Stimulated activated CD4-positive, alpha-beta T cell treated with anti-CD3 and anti-CD28 coated beads, Interleukin-2, amount 100 ng/mL, for 4 hours (primary cell): ENCODE results near the gene ASB18.

Experiments used
- DNase-seq: peaks from one replicate; pipeline ENCODE4 v3.0.0-alpha.2; 2020; ENCODE audit warnings: low read depth

ASB18 gene

GRCh38 chr2:236205867-236206645 is 58.1 kb downstream of the ASB18 start:
- no peak for DNase-seq

- DNase-seq = no peak
Observed at GRCh38 chr2:236204953-236205352, 59.3 kb downstream of the ASB18 start.

- DNase-seq = no peak
Observed at GRCh38 chr2:236200378-236200777, 63.8 kb downstream of the ASB18 start.

GRCh38 chr2:236196366-236196765 is 67.8 kb downstream of the ASB18 start:
- DNase-seq = no peak

- no peak for DNase-seq
Observed at GRCh38 chr2:236195726-236196125, 68.5 kb downstream of the ASB18 start.

- no peak for DNase-seq
Observed at GRCh38 chr2:236194786-236195185, 69.4 kb downstream of the ASB18 start.

- DNase-seq = no peak
Observed at GRCh38 chr2:236193026-236193425, 71.2 kb downstream of the ASB18 start.

- DNase-seq = no peak
Observed at GRCh38 chr2:236190674-236191073, 73.5 kb downstream of the ASB18 start.

GRCh38 chr2:236184701-236185100 is 79.5 kb downstream of the ASB18 start:
- DNase-seq = no peak

- DNase-seq = no peak
Observed at GRCh38 chr2:236180831-236181453, 83.3 kb downstream of the ASB18 start.

GRCh38 chr2:236180076-236180816 is 84.0 kb downstream of the ASB18 start:
- DNase-seq = no peak

- no peak for DNase-seq
Observed at GRCh38 chr2:236179236-236180075, 84.8 kb downstream of the ASB18 start.

GRCh38 chr2:236178890-236179235 is 85.3 kb downstream of the ASB18 start:
- DNase-seq = no peak

- DNase-seq = no peak
Observed at GRCh38 chr2:236177967-236178889, 86.0 kb downstream of the ASB18 start.

- DNase-seq = no peak
Observed at GRCh38 chr2:236177604-236177966, 86.6 kb downstream of the ASB18 start.

- DNase-seq = no peak
Observed at GRCh38 chr2:236176951-236177350, 87.3 kb downstream of the ASB18 start.

GRCh38 chr2:236176417-236176816 is 87.8 kb downstream of the ASB18 start:
- DNase-seq = no peak

GRCh38 chr2:236175548-236176150 is 88.6 kb downstream of the ASB18 start:
- no peak for DNase-seq

- DNase-seq = no peak
Observed at GRCh38 chr2:236173729-236174607, 90.2 kb downstream of the ASB18 start.
